ENCODE measurements around the gene EBLN1. TPM values are rescaled to one million over a fixed set of nuclear protein-coding genes. Genes with fewer than 3 reads are reported as not detected.

The EBLN1 gene
- total RNA-seq, 1 donor from 2014 or later = under 0.01 TPM

DNA sequence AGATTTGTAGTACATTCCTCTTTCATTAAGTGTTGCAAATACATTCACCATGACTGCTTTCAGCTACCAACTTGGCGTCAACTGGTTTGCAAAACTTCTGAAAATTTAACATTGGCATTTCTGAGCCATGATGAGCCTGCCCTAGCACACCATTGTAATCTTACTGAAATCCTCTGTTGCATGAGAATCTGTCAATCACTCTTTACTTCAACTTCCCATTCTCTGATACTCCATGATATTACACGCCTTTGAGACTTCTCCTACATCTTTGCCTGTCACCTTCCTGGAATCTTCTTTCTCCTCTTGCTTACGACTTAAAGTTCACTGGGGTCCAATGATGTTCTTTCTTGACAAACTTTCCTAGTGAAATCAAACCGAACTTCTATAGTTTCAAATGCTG lies 32.2 kb downstream of the EBLN1 start:
- H3K4me1 ChIP-seq (ENCODE audit: control insufficient read depth in 3 of 3, insufficient read depth in 3 of 3, low read length in 3 of 3) = no peaks in the 10 kb centered on the region
- H3K36me3 ChIP-seq (ENCODE audit: control insufficient read depth in 3 of 3, insufficient read depth in 3 of 3, low read length in 3 of 3) = no peaks in the 10 kb centered on the region
- H3K9ac ChIP-seq (ENCODE audit: low read depth in 1 of 3, low read length in 3 of 3) = no peak overlapping the region
- no peak overlapping the region for H3K27ac ChIP-seq (ENCODE audit: low read depth, low read length)
- H3K9me3 ChIP-seq (ENCODE audit: control insufficient read depth in 3 of 3, low read length in 3 of 3) = peaks cover 0 to 6% (median 0%) of the 10 kb centered on the region in 3 donors
- H3K4me3 ChIP-seq (ENCODE audit: low read length in 3 of 3) = no peak overlapping the region
- peaks cover 0 to 3% (median 0%) of the 10 kb centered on the region in 3 donors for H3K27me3 ChIP-seq (ENCODE audit: control insufficient read depth in 3 of 3, insufficient read depth in 3 of 3, low read length in 3 of 3)

DNA sequence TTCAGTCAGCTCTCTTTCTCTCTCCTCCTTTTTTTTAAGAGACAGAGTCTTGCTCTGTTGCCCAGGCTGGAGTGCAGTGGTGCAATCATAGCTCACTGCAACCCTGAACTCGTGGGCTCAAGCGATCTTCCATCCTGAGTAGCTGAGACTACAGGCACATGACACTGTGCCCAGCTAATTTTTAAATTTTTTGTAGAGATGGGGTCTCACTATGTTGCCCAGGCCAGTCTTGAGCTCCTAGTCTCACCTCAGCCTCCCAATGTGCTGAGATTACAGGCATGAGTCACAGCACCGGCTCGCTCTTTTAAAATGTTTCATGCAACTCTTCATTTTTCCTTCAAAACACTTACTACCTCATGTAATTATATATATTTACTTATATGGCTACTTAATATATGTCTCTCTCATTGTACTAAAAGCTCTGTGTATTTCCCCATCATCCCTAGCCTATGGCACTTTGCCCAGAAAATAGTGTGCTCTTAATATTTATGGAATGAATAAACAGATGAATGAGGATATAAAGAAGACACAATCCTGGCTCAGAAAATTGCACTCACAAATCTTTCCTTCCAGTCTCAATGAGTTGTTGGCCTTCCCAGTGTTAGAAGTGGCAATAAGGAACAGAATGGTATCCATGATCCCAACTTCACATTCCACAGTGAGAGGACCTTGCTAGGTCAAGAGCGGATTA lies 33.9 kb downstream of the EBLN1 start:
- Histone ChIP-seq H3K4me1 (ENCODE audit: control insufficient read depth in 3 of 3, insufficient read depth in 3 of 3, low read length in 3 of 3) (no peaks in the 10 kb centered on the region), H3K27me3 (ENCODE audit: control insufficient read depth in 3 of 3, insufficient read depth in 3 of 3, low read length in 3 of 3) (peaks cover 0 to 3% (median 0%) of the 10 kb centered on the region in 3 donors), H3K9ac (ENCODE audit: low read depth in 1 of 3, low read length in 3 of 3) (no peak overlapping the region), H3K27ac (ENCODE audit: low read depth, low read length) (no peak overlapping the region), H3K36me3 (ENCODE audit: control insufficient read depth in 3 of 3, insufficient read depth in 3 of 3, low read length in 3 of 3) (no peaks in the 10 kb centered on the region), H3K4me3 (ENCODE audit: low read length in 3 of 3) (no peak overlapping the region), H3K9me3 (ENCODE audit: control insufficient read depth in 3 of 3, low read length in 3 of 3) (peaks cover 0 to 6% (median 0%) of the 10 kb centered on the region in 3 donors)

DNA sequence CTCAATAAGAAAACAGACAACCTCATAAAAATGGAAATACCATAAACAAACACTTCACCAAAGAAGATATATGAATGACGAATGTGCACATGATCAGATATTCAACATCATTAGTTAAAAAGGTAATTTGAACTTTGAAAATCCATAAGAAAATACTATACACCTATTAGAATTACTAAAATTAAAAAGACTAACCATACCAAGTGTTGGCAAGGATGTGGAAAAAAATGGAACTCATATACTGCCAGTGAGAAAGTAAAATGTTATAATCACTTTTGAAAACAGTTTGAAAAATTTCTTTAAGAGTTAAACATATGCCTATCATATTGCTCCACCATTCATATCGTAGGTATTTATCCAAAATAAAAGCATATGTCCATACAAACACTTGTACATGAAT lies 37.1 kb downstream of the EBLN1 start:
- Histone ChIP-seq H3K9me3 (ENCODE audit: control insufficient read depth in 3 of 3, low read length in 3 of 3) (peaks cover 0 to 6% (median 0%) of the 10 kb centered on the region in 3 donors), H3K27ac (ENCODE audit: low read depth, low read length) (no peak overlapping the region), H3K27me3 (ENCODE audit: control insufficient read depth in 3 of 3, insufficient read depth in 3 of 3, low read length in 3 of 3) (peaks cover 0 to 3% (median 0%) of the 10 kb centered on the region in 3 donors), H3K4me1 (ENCODE audit: control insufficient read depth in 3 of 3, insufficient read depth in 3 of 3, low read length in 3 of 3) (no peaks in the 10 kb centered on the region), H3K36me3 (ENCODE audit: control insufficient read depth in 3 of 3, insufficient read depth in 3 of 3, low read length in 3 of 3) (no peaks in the 10 kb centered on the region), H3K9ac (ENCODE audit: low read depth in 1 of 3, low read length in 3 of 3) (no peak overlapping the region), H3K4me3 (ENCODE audit: low read length in 3 of 3) (no peak overlapping the region)

DNA sequence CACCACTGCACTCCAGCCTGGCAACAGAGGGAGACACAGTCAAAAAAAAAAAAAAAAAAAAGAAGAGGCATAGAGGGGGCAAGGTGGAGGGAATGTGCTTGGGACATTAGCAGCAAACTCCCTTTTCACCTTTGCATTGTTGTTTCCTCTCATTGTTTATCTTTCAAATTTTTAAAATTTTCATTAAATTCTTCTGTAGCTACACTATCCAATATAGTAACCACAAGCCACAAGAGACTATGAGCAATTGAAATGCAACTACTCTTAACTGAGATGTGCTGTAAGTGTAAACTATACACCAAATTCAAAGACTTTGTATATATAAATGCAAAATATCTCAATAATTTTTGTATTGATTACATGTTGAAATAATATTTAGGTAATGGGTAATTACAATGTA lies 43.4 kb downstream of the EBLN1 start:
- Histone ChIP-seq H3K4me3 (ENCODE audit: low read length in 3 of 3) (no peak overlapping the region), H3K36me3 (ENCODE audit: control insufficient read depth in 3 of 3, insufficient read depth in 3 of 3, low read length in 3 of 3) (no peaks in the 10 kb centered on the region), H3K9me3 (ENCODE audit: control insufficient read depth in 3 of 3, low read length in 3 of 3) (no peaks in the 10 kb centered on the region), H3K27me3 (ENCODE audit: control insufficient read depth in 3 of 3, insufficient read depth in 3 of 3, low read length in 3 of 3) (no peaks in the 10 kb centered on the region), H3K4me1 (ENCODE audit: control insufficient read depth in 3 of 3, insufficient read depth in 3 of 3, low read length in 3 of 3) (no peaks in the 10 kb centered on the region), H3K9ac (ENCODE audit: low read depth in 1 of 3, low read length in 3 of 3) (no peak overlapping the region), H3K27ac (ENCODE audit: low read depth, low read length) (no peak overlapping the region)

DNA sequence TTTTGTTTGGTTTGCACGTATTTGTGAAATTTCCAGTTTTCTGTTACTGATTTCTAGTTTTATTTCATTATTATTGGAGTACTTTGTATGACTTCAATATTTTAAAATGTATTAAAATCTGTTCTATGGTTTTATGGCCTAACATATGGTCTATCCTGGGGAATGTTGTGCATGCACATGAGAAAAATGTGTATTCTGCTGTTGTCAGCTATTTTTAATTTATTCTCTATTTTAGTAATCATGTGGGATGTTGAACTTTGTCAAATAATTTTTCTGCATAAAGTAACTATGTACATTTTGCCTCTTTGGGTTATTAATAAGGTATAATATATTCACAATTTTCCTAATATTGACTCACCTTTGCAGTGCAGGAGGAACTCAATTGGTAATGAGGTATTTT lies 46.7 kb downstream of the EBLN1 start:
- Histone ChIP-seq H3K9ac (ENCODE audit: low read depth in 1 of 3, low read length in 3 of 3) (no peak overlapping the region), H3K9me3 (ENCODE audit: control insufficient read depth in 3 of 3, low read length in 3 of 3) (no peaks in the 10 kb centered on the region), H3K4me3 (ENCODE audit: low read length in 3 of 3) (no peak overlapping the region), H3K36me3 (ENCODE audit: control insufficient read depth in 3 of 3, insufficient read depth in 3 of 3, low read length in 3 of 3) (no peaks in the 10 kb centered on the region), H3K27ac (ENCODE audit: low read depth, low read length) (no peak overlapping the region), H3K27me3 (ENCODE audit: control insufficient read depth in 3 of 3, insufficient read depth in 3 of 3, low read length in 3 of 3) (no peaks in the 10 kb centered on the region), H3K4me1 (ENCODE audit: control insufficient read depth in 3 of 3, insufficient read depth in 3 of 3, low read length in 3 of 3) (no peaks in the 10 kb centered on the region)

DNA sequence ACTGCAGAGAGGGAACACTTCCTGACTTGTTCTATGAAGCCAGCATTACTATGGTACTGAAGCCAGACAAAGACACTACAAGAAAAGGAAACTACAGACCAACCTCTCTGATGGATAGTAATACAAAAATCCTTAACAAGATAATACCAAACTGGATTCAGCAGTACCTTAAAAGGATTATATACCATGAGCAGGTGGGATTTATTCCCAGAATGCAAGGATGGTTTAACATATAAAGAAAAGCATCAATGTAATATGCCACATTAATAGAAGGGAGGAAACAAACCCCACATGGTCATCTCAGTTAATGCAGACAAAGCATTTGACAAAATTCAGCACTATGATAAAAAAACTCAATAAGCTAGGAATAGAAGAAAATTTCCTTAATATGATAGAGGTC lies 47.2 kb downstream of the EBLN1 start:
- Histone ChIP-seq H3K4me1 (ENCODE audit: control insufficient read depth in 3 of 3, insufficient read depth in 3 of 3, low read length in 3 of 3) (no peaks in the 10 kb centered on the region), H3K9me3 (ENCODE audit: control insufficient read depth in 3 of 3, low read length in 3 of 3) (no peaks in the 10 kb centered on the region), H3K4me3 (ENCODE audit: low read length in 3 of 3) (no peak overlapping the region), H3K9ac (ENCODE audit: low read depth in 1 of 3, low read length in 3 of 3) (no peak overlapping the region), H3K27ac (ENCODE audit: low read depth, low read length) (no peak overlapping the region), H3K27me3 (ENCODE audit: control insufficient read depth in 3 of 3, insufficient read depth in 3 of 3, low read length in 3 of 3) (no peaks in the 10 kb centered on the region), H3K36me3 (ENCODE audit: control insufficient read depth in 3 of 3, insufficient read depth in 3 of 3, low read length in 3 of 3) (no peaks in the 10 kb centered on the region)

DNA sequence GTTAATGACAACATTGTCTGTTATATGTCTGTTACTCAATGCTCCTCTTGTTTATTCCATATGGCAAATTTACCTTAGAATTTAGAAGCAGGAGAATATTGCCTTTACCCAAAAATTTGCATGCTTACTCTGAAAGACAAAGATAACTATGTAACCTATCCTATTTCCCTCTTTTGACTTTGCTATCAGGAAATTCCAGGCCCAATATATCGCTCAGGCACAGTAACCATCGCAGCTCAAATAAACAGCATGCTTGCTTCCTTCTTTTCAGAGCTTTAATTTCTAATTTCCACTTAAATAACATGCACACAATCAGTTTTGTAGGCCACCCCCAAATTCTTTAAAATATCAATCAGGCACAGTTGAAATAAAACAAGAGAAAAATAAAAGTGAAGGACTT lies 57.8 kb downstream of the EBLN1 start:
- H3K9ac ChIP-seq (ENCODE audit: low read depth in 1 of 3, low read length in 3 of 3) = no peak overlapping the region
- H3K9me3 ChIP-seq (ENCODE audit: control insufficient read depth in 3 of 3, low read length in 3 of 3) = peaks cover 0 to 2% (median 0%) of the 10 kb centered on the region in 3 donors
- no peak overlapping the region for H3K4me3 ChIP-seq (ENCODE audit: low read length in 3 of 3)
- H3K36me3 ChIP-seq (ENCODE audit: control insufficient read depth in 3 of 3, insufficient read depth in 3 of 3, low read length in 3 of 3) = no peaks in the 10 kb centered on the region
- H3K27ac ChIP-seq (ENCODE audit: low read depth, low read length) = no peak overlapping the region
- H3K4me1 ChIP-seq (ENCODE audit: control insufficient read depth in 3 of 3, insufficient read depth in 3 of 3, low read length in 3 of 3) = no peaks in the 10 kb centered on the region
- no peaks in the 10 kb centered on the region for H3K27me3 ChIP-seq (ENCODE audit: control insufficient read depth in 3 of 3, insufficient read depth in 3 of 3, low read length in 3 of 3)

DNA sequence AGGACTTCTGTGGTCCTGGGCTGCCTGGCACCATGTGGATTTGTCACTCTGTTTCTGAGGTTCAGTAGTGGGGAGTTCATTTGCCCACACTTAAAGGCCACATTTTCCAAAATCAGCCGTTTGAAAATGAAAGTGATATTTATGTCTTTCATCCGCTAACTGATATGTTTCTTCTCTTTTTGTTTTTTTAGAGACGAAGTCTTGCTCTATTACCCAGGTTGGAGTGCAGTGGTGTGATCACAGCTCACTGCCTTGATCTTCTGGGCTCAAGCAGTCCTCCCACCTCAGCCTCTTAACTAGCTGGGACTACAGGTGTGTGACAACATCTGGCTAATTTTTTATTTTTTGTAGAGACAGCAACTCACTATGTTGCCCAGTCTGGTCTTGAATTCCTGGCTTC lies 58.6 kb downstream of the EBLN1 start:
- Histone ChIP-seq H3K9me3 (ENCODE audit: control insufficient read depth in 3 of 3, low read length in 3 of 3) (peaks cover 0 to 2% (median 0%) of the 10 kb centered on the region in 3 donors), H3K27me3 (ENCODE audit: control insufficient read depth in 3 of 3, insufficient read depth in 3 of 3, low read length in 3 of 3) (no peaks in the 10 kb centered on the region), H3K4me1 (ENCODE audit: control insufficient read depth in 3 of 3, insufficient read depth in 3 of 3, low read length in 3 of 3) (no peaks in the 10 kb centered on the region), H3K4me3 (ENCODE audit: low read length in 3 of 3) (no peak overlapping the region), H3K36me3 (ENCODE audit: control insufficient read depth in 3 of 3, insufficient read depth in 3 of 3, low read length in 3 of 3) (no peaks in the 10 kb centered on the region), H3K9ac (ENCODE audit: low read depth in 1 of 3, low read length in 3 of 3) (no peak overlapping the region), H3K27ac (ENCODE audit: low read depth, low read length) (no peak overlapping the region)

Other genes with a start within 250 kb of the EBLN1 start
- gene DNAJC1, start 214.3 kb downstream of the EBLN1 start, total RNA-seq = 9.9 TPM
- gene COMMD3, start 98.4 kb upstream of the EBLN1 start, total RNA-seq = 71.5 TPM
- 31.3 TPM for gene BMI1, start 103.1 kb upstream of the EBLN1 start, total RNA-seq
- 2.6 TPM for gene SPAG6, start 127.5 kb upstream of the EBLN1 start, total RNA-seq